HG03025 (cell line): Measurements from ENCODE around the gene RAB22A.

ENCODE experiments used
- ATAC-seq: cut with Tn5 transposase; IDR thresholded peaks from one replicate; pipeline ENCODE4 v1.9.1; 2021; ENCODE audit warnings: mild to moderate bottlenecking, moderate library complexity; ENCODE audit not compliant: unreplicated experiment, low FRiP score

Gene RAB22A

DNA sequence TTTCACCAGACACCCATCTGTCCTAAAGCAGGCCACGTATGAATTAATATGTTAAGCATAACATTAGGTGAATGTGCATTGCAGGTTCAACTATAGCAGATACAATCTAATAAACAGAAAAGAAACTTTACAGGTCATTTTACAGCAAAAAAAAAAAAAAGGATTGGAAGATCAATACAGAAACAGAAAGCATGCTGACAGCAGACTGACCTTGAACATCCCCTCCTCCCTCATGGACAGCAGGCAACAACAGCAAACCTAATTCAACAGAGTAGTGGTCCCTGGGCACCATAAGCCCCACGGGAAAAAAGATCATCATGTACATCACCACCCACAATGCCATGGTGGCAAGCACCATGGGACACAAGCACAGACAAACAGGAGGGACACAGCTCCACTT is 12.1 kb upstream of the RAB22A start:
- no peak for ATAC-seq

DNA sequence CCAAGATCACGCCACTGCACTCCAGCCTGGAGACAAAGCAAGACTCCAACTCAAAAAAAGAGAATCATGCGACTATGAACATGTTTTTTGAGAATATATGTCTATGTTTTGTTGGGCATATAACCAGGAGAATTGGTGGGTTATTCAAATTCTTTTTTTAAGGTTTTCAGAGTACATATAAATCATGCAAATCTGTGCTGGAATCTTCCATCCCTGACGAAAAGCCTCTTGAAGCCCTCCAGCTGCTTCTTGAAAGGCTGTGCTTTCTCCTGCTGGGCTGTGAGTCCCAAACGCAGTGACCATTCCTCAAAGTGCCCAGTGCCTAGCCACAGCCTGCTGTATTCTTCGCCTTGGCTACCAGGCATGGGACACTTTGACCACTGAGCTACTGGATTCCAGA is 9.2 kb upstream of the RAB22A start:
- ATAC-seq, result no peak

DNA sequence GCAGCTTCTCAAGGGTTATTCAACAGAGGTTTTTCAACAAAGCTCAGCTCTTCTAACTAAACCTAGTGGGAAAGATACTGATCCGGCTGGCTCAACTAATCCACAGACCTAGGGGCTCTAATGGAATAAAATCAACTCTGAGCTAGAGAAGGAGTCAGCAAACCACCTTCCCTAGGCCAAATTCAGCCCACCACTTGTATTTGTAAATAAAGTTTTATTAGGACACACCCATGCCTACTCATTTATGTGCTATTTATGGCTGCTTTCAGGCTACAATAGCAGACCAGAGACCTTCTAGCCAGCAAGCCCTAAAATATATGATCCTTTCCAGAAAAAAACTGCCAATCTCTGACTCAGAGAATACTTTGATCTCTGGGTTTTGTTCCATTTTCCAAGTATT is 6.0 kb upstream of the RAB22A start:
- ATAC-seq, result no peak

DNA sequence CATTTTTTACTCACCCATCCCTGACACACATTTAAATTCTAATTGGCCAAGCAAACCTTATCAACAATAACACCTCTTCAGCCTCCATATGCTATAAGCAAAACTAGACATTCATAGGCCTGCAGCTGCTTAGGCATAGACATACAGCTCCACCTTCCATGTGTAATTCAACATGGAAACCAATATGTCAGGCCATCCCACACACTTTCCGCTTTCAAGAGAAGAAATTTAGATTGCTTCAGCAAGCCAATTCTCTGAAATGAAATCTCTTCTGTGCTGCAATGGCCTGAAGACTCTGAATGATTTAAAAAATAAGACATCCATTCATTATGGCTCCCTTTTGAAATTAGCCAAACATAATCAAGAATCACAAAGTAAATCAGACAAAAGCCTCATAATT is 4.5 kb upstream of the RAB22A start:
- ATAC-seq, result no peak

DNA sequence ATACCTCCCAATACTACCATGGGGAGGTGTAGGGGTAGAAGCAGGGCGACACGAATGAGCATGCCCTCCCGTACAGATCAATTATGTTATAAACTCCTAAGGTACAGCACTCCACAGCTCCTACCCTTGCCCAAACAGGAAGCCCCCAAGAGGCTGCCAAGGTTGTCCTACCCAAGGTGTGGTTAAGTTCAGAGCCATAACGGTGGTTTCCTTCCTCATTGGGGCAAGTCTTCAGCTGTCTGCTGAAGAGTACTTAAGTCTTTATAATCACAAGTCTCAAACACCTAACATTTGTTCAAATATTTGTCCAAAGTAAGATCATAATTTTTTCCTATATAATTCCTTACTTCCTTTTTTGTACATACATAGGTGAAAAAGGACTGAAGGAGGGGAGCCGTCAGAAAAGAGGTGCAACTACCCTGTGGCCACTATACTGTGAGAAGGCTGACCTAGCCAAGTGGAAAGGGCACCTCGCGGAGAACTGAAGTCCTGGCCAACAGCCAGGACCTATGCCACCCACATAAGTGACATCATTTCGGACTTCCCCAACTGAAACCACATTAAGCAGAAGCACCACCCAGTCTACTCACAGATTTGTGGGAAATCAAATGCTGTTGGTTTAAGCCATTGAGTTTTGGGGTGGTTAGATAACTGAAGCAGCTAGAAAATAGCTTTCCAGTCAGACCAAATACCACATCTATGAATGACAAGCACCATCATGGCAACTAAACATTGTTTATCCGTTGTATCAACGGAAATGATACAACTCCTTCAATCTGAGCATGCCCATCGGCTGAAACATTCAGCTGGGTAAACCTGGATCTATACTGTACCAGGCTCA is 2.9 kb upstream of the RAB22A start:
- ATAC-seq, result no peak

DNA sequence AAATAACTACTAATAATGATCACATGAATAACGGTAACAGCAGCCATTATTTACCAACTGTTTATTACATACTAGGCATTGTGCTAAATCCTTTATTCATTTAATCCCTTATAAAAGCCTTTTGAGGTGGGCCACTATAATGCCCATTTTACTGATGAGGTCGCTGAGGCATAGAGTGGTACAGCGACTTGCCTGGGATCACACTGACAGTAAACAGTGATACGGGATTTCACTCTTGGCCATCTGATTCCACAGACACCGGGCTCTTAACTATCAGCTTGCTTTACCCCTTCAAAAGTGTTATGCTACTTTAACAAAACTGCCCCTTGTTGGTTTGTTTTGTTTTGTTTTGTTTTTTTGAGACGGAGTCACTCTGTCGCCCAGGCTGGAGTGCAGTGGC is 2.2 kb upstream of the RAB22A start:
- ATAC-seq, result no peak

DNA sequence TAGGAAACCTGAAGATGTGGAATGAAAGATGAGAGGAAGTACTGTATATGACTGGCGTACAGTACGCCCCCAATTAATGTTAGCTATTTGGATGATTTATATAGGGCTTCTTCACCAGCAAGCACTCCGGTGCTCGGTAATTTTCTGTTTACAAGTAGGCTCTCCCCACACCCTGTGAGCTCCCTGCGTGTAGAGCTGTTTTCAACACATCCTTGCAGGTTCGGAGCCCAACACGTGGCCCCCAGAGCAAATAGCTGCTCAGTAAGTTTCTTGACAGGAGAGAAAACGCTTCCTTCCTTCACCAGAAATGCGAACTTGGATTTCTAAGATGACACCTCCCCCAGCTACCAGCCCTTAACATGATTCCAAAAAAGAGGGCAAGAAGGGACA is 1.2 kb upstream of the RAB22A start:
- no peak for ATAC-seq

DNA sequence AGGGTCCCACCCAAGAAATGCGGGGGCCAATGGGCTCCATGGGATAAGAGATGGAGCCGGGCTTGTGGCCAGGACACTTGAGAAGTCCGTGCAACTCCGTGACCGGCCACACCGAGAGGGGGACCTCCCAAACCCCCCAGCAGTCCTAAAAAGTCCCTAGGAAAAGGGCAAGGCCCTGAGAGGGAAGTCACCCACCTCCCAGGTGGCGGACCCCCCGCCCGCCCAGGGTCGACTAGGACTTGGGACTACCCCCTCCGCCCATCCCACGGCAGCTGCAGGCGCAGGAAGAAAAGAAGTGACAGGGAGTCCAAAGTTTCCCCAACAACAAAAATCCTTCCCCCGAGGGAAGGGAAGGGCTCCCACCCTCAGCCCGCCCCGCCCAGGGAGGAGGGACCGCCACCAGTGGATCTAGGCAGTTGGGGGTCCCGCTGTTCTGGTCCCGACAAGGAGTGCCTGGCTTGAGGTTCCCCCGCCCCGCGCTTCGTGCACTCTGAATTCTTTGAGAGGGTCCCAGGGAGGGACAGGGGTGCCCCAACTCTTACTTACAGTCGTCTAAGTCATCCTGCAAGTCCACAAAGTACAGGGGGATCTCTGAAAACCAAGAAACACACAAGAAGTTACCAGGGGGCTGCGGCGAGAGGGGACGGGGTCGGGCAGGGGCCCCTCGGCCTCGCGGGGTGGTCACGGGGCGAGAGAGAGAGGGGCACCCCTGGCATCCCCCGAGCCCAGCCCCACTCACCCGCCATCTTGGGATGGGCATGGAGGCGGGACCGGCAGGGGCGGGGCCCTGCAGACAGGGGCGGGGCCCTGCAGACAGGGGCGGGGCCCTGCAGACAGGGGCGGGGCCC is 611 bp upstream of the RAB22A start:
- peak; percentile 39 for ATAC-seq

DNA sequence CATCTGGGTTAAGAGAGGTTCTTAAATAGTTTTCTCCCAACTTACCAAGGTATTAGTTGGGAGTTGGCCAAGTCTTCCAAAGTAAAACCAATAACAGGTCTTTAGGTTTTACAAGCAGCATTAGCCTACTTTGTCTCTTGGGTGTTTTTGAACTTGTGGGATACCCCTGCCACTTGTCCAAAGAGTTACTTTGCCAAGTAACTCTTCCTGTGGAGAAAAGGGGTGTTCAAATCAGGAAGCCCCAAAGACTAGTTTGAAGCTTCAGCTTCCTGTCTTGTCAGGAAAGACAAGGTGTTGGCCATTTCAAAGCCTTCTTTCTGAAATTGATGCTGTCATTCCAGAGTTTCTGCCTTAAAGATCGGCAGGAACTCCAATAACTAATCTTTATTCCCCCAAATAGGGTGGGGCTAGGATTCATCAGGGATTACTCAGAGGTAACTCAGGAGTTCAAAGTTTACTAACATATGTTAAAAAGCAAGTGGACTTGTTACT is 822 bp downstream of the RAB22A start:
- ATAC-seq, result no peak

DNA sequence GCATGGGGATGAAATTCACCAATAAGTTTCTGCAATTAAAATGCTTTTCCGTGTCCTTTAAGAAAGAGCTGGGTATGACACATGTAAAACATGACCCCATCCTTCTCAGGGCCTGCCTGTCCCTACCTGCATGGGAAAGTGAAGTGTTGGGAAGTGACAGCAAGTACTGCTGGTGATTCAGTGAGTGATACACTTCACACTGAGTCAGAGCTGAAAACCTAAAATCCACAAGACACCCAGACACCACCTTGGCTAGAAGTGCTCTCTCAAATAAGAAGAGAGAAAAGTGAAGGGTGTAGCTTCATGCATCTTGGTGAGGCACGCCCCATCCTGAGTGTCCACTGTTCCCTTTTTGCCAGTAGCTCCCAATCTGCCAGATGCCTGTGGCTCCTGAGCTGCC is 3.3 kb downstream of the RAB22A start:
- ATAC-seq, result no peak

DNA sequence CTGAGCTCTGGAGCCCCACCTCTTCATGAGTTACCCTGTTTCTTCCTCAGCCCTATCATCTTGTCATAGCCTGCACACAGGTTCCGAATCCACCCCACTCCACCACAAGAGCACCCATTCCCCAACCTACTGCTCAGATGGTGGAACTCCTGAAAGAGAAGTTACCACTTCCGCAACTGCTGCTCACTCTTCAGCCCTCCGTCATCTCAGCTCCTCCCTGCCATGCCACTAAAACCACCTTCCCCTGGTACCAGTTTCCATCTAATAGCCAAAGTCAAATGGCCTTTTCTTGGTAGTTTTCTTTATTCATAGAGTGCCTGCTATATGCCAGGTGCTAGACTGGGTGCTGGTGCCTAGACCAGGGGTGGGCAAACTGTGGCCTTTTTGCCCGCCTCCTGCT is 3.9 kb downstream of the RAB22A start:
- no peak for ATAC-seq

DNA sequence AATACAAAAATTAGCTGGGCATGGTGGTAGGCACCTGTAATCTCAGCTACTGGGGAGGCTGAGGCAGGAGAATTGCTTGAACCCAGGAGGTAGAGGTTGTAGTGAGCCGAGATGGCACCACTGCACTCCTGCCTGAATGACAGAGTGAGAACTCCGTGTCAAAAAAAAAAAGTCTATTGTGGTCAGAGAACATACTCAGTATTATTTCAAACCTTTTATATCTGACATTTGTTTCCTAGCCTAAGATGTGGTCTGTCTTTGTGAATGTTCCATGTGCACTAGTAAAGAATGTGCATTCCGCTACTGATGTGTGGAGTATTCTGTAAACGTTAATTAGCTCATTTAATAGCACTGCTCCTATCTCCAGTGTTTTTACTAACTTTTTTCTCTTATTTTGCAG is 11.7 kb downstream of the RAB22A start:
- no peak for ATAC-seq

DNA sequence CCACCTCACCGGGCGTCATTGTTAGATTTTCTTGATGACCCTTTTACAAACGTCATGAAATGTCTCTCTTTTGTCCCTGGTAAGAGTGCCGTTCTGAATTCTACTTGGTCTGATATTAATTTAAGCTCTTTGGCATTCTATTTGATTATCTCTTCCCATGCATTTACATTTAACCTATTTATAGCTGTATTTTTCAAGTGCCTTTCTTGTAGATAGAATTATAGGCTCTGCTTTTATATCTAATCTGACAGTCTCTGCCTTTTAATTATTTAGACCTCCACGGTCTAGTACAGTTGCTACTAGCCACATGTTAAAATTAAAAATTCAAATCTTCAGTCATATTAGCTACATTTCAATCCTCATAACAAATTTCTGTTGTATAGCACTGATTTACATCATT is 12.6 kb downstream of the RAB22A start:
- no peak for ATAC-seq

DNA sequence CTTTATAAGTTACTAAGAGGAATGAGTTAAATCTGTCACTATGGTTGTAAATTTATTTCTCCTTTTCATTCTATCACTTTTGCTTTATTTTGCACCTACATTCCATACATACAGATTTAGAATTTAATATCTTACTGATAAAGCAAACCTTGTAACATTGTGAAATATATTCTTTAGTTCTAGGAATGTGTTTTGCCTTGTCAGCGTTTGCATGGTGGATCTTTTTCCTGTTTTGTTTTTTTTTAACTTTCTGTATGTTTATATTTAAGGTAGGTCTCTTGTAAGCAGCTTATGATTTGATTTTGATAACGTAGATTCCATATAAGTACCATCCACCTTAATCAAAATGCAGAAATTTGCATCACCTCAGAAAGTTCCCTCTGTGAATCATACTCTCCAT is 16.4 kb downstream of the RAB22A start:
- no peak for ATAC-seq

DNA sequence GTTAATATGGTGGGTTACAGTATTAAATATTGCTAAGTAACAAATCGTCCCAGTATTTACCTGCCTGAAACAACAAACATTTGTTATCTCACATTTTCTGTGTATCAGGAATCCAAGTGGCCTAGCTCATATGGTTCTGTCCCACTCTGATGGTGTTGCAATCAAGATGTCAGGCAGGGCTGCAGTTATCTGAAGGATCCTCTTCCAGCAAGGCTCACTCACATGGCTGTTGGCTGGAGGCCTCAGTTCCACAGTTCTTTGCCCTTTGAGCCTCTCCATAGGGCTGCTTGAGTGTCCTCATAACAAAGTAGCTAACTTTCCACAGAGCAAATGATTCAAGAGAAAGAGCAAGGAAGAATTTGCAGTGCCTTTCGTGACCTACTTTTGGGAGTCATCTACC is 17.7 kb downstream of the RAB22A start:
- ATAC-seq, result no peak

DNA sequence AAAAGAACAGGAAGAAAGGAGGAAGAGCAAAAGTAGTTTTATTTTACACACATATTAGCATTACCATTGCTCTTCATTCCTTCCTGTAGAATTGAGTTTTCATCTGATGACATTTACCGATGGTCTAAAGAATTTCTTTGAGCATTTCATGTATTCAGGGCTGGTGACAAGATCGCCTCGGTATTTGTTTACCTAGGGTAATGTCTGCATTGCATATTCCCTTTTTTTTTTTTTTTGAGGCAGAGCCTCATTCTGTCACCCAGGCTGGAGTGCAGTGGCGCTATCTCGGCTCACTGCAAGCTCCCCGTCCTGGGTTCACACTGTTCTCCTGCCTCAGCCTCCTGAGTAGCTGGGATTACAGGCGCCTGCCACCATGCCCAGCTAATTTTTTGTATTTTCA is 19.3 kb downstream of the RAB22A start:
- no peak for ATAC-seq

DNA sequence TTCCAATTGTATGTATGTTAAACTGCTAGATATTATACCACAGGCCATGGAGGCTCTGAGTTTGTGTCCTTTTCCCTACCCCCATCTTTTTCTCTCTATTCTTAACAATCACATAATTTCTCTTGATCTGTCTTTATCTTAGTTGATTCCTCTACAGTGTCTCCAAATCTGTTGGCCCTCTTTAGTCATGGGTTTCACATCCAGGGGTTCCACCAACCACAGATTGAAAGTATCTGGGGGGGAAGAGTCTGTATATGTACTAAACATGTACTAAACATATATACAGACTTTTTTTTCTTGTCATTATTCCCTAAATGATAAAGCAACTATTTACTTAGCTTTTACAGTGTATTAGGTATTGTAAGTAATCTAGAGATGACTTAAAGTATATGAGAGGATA is 20.2 kb downstream of the RAB22A start:
- ATAC-seq, result no peak

DNA sequence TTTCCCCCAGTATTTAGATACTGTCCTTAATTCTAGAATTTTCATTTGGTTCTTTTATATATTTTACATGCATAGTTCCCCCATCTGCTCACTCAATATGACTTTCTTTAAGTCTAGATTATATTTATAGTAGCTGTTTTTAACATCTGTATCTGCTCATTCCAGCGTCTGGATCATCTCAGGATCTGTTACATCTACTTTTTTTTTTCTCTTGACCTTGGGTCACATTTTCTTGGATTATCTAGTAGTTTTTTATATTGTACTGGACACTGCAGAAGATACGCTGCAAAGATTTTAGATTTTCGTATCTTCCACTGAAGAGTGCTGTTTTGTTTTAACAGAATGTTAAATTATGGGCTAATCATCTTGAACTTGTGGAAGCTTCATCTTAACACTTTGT is 20.7 kb downstream of the RAB22A start:
- ATAC-seq, result no peak

DNA sequence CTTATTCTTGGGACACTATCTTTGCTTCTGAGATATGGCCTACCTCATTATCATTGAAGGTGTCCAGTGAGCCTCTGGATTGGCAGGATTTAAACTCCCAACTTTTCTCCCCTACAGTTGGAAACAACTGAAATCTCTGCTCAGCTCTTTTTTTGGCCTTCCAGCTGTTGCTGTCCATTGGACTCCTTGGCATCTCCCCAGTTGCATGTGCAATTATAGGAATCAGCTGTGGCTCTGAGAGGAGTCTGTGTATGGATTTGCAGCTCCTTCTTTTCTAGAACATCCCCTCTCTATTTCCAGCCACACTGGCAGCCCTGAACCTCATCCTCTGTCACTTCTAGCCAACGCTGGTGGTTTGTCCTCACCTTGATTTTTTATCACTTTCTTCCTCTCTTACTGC is 21.2 kb downstream of the RAB22A start:
- no peak for ATAC-seq

DNA sequence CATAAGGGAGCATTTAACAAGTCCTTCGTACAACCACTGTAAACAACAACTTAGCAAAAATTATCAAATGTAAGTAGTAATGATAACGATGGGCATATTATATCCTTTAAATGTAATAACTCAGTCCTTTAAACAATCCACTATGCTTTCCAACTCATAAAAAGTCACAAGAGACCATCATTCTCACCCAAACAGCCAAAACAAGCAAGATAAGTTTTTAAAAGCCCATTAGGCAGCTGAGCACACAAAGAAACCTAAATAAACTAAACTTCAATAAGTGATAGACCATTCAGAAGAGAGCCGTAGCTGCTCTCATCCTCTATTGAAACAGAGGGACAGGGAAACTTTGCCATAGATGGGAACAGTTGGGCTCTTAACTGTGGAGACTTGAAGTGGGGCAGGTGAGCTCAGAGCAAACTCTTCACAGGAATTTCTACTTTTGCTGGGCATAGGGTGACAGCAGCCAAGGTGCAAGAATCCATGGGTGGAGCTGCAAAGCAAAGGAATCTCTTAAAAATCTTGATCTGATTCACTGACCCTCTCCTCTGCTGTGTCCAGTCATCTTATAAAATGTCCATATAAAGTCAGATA is 22.5 kb downstream of the RAB22A start:
- ATAC-seq, result no peak

DNA sequence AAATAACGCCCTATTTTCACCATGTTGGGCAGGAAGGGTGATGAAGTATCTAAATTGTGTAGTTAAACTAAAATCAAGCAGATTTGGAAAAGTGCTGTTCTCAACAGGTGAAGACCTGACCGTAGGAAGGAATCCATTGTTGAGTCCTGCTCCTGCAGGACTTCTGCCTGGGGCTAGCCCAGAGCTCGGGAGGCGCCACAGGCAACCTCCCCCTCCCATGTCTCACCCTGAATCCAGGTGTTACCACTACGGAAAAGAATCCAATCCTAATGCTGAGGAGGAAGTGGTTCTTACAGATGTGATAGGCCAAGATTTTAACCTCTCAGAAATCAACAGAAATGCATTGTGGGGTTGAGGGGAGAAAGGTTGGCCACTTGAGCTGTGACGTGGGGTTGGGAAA is 30.2 kb downstream of the RAB22A start:
- ATAC-seq, result no peak
